ENCODE results near the gene CTSL. TPM values are rescaled to one million over a fixed set of nuclear protein-coding genes. Genes with fewer than 3 reads are reported as not detected.

CTSL gene
- total RNA-seq, 1 donor from 2014 or later = 162 TPM

GRCh38 chr9:87714819-87715218 lies 11.1 kb upstream of the CTSL start:
- ATAC-seq (peak; percentile 65), DNase-seq (ENCODE audit: low spot score) (no peak)
- intact Hi-C loops (cut with DNase I) = no loop called here

- DNase-seq (ENCODE audit: low spot score) = no peak
- ATAC-seq = no peak
- intact Hi-C loops (cut with DNase I) = no loop called here
Observed at GRCh38 chr9:87716141-87716540, 9.8 kb upstream of the CTSL start.

- intact Hi-C loops (cut with DNase I) = no loop called here
- DNase-seq (ENCODE audit: low spot score) (no peak), ATAC-seq (no peak)
Observed at GRCh38 chr9:87717456-87717855, 8.5 kb upstream of the CTSL start.

DNA sequence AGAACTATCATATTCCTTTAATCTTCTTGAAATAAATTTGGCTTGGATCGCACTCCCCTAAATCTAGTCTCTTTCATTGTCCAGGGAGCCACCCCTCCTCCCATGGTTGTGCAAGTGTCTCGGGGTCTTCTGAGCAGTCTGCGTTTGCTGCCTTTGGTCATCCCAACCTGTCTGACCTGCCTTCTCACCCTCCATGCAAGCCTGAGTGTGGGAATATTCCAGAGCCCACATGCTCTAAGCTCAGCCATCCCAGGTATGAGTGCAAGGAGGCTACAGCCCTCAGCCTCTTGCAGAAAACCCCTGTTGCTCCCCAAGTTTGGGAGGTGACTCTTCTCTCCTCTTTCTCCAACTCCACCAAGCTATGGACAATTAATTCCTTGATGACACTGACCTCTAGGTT lies 7.7 kb upstream of the CTSL start:
- DNase-seq (ENCODE audit: low spot score) (no peak), ATAC-seq (no peak)
- intact Hi-C loops (cut with DNase I) = no loop called here

DNA sequence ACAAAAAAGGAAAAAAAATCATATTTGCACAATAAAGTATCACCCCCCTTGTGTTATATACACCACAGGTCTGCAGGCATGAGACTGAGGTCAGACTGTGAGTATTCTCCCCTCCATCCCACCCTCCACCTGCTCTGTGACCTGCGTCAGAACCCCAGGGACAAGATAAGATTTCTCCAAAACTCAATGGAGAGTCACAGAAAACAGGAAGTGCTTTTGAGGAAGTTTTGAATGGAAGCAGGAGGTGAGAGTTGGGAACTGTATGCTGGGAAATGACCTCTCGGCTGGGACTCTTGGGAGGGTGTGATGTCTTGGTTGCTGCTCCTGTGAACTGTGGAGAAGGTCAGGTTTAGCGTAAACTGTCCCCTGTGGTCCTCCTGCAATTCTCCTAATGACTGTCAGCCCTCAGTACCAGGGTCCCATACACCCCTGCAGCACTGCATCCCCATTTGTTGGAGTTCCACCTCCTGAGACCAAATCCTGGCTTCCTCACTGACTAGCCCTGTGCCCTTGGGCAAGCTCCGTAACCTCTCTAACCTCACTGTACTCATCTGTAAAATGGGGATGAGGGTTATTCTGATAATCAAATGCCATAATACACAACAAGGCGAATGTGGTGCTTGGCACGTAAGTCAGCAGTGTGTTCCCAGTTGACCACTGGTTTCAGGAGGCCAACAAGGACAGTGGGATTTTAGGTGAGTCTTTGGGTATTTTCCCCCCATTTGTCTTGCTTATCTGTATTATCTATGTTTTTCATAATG lies 6.9 kb upstream of the CTSL start:
- intact Hi-C loops (cut with DNase I) = no loop called here
- ATAC-seq (no peak), DNase-seq (ENCODE audit: low spot score) (no peak)

DNA sequence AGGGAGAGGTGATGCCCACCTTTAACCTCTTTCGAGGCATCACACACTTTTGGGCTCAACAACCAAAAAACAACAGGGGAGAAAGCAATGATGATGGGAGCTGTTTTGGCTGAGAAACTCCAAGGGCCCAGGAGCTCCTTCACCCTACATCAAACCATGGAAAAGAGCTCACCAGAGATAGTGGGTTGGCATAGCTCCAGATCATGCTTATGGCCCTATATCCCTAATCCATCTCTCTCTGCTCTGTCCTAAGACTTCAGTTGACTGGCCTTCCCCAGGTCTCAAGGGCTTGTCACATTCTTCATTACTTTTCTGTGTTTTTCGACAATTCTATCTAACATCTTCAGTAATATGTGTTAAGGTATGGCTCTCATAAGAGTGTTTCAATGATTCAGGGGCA lies 5.7 kb upstream of the CTSL start:
- intact Hi-C loops (cut with DNase I) = no loop called here
- ATAC-seq (no peak), DNase-seq (ENCODE audit: low spot score) (no peak)

- ATAC-seq (no peak), DNase-seq (ENCODE audit: low spot score) (no peak)
- intact Hi-C loops (cut with DNase I) = no loop called here
Observed at GRCh38 chr9:87722393-87723088, 3.4 kb upstream of the CTSL start.

GRCh38 chr9:87725356-87725899 lies 491 bp upstream of the CTSL start:
- DNase-seq (ENCODE audit: low spot score) (peak; percentile 72), ATAC-seq (peak; percentile 70)
- intact Hi-C loops (cut with DNase I) = no loop called here

DNA sequence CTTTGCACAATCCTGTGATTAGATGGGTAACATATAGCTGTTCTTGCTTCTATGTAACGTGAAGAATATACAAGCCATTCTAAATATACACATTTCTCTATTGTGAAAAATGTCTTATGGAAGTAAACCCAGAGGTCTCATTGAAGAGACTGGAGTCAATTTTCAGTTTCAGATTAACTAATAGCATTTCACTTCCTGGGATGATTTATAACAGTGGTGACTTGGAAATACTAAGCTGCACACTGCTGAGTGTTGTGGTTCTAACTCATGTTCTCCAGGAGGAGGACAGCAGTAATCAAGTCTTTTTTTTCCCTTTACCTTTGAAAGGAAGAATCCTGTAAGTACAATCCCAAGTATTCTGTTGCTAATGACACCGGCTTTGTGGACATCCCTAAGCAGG lies 3.3 kb downstream of the CTSL start:
- intact Hi-C loops (cut with DNase I) = no loop called here
- ATAC-seq (no peak), DNase-seq (ENCODE audit: low spot score) (no peak)

- no peak for DNase-seq (ENCODE audit: low spot score)
- ATAC-seq = no peak
- intact Hi-C loops (cut with DNase I) = no loop called here
Observed at GRCh38 chr9:87731321-87731720, 5.4 kb downstream of the CTSL start.

DNA sequence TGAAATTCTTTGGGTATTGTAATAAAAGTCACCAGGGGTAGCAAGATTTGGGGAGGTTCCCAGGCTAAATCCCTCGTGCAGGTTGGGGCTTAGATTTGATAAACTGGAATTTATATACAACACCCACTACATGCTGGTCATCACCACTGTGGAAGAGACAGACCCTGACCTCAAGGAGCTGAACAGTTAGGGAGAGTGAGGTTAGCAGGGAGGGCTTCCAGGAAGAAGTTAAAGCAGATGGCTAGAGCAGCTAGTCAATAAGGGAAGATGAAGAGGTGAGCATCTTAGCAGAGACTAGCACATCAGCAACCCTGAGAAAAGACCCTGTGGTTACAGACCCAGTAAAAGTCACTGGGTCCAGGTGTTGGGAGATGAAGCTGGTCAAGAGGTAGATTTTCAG lies 6.4 kb downstream of the CTSL start:
- no peak for ATAC-seq
- intact Hi-C loops (cut with DNase I) = no loop called here
- DNase-seq (ENCODE audit: low spot score) = no peak

DNA sequence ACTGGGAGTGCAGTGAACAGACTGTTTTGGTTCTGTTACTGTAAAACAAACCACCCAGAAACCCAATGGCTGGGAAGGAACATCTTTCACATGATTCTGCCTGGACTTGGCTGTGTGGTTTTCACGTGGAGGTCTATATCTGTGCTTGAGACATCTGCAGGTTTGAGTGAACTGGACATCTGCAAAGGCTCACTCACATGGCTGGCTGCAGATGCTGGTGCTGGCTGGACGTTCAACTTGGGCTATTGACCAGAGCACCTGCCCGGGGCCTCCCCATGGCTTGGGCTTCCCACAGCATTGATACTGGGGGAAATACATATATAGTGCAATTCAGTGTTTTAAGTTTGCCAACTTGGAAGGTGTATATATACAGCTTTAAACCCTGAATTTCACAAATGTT lies 6.8 kb downstream of the CTSL start:
- DNase-seq (ENCODE audit: low spot score) (no peak), ATAC-seq (no peak)
- intact Hi-C loops (cut with DNase I) = no loop called here

DNA sequence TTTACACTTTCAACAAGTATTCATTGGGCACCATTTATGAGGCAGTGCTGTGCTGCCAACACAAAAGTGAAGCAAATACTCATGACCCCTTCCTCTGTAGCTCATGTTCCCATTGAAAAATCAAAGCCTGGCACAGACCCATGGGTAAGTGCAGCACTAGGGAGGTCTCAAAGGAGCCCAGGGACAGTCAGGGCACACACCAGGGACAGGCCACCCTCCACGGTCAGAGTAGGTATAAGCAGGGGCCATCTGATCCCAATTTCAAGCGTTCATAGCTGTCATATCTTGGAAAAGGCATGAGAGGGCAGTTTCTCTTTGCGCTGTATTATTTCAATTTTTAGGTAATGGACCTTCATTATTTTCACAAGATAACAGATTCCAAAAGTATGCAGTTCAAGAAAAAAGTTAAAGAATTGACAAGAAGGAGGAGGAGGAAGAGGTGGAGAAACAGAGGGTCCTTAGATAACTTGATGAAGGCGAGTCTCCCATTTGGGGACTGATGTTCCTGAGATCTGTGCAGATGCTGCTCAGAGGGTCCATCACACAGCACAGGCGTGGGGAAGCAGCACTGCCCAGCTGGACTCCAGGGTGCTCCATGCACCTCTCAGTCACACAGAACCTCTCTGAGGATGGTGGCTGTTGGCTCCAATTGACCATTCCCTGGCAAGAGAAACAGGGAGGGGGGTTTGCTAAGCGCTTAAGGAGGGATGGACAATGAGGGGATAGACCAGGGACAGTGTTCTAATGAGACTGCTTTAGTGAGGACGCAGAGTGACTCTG lies 7.5 kb downstream of the CTSL start:
- ATAC-seq (no peak), DNase-seq (ENCODE audit: low spot score) (no peak)
- intact Hi-C loops (cut with DNase I) = no loop called here

GRCh38 chr9:87734106-87734505 lies 8.2 kb downstream of the CTSL start:
- no peak for ATAC-seq
- DNase-seq (ENCODE audit: low spot score) = no peak
- intact Hi-C loops (cut with DNase I) = no loop called here

DNA sequence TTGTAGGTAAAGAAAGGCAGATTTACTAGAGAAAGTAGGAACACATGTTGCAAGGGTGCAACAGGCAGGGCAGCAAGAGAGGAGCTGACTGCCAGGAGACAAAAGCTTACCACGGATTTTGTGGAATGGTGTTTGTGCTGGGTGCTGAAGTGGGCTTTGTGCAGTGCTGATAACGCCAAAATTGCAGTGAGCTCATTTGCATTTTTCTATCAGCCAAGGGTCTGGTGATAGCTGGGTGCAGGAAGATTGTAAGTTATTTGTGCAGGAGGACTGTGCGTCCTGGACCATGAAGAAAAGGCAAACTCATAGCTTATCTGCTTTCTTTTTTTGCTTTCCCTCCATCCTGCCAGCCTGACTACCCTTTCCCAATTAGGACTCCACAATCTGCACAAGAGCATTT lies 13.6 kb downstream of the CTSL start:
- DNase-seq (ENCODE audit: low spot score) (no peak), ATAC-seq (no peak)
- intact Hi-C loops (cut with DNase I) = no loop called here

- intact Hi-C loops (cut with DNase I) = no loop called here
- DNase-seq (ENCODE audit: low spot score) (no peak), ATAC-seq (no peak)
Observed at GRCh38 chr9:87740209-87740608, 14.3 kb downstream of the CTSL start.

GRCh38 chr9:87741326-87741725 lies 15.4 kb downstream of the CTSL start:
- DNase-seq (ENCODE audit: low spot score) (no peak), ATAC-seq (no peak)
- intact Hi-C loops (cut with DNase I) = no loop called here

DNA sequence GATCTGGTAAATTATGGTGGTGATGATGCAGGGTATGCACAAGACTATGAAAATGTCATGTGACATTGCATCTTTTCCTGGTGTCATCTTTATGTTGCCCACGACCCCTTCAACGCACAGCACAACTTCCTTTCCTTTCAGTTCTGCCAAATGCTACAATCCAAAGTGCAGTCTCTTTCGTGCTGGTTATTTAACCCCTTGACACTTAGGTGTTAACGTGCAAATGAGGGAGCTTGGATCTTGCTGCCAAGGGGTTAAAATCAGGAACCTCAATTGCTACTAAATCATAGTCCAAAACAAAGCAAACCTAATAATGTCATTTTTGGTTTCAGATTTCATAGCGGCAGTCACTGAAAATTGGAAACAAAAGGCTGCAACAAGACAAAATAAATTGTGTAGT lies 16.0 kb downstream of the CTSL start:
- ATAC-seq (no peak), DNase-seq (ENCODE audit: low spot score) (no peak)
- intact Hi-C loops (cut with DNase I) = no loop called here

DNA sequence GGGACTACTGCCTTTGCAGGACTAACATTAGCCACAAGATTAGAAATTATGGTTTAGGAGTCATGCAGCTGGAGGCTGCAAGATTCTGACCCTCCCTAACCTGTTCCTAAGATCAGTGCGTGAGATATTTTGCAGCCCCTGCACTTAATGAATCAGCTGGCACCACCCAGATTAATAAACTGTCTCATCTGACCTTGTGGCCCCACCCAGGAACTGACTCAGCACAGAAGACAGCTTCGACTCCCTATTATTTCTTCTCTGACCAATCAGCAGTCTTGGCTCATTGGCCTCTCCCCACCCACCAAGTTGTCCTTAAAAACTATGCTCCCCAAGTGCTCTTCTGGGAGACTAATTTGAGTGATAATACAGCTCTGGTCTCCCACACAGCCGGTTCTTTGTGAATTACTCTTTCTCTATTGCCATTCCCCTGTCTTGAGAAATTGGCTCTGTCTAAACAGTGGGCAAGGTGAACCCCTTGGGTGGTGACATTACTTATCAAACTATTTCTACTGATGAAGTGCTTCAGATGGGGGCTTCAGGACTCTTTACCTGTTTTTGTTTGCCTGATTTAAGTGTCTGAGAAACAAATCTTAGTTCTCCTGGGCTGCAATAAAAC lies 17.0 kb downstream of the CTSL start:
- DNase-seq (ENCODE audit: low spot score) = no peak
- no peak for ATAC-seq
- intact Hi-C loops (cut with DNase I) = no loop called here
